Adrenal gland (tissue), 5 donors: ENCODE data around the gene IRS2.
"Not testable (repeated sequence)": the region's sequence is repeated elsewhere in the genome, so short reads cannot be mapped to it uniquely, and the experiment has no call there.

Experiments
- CTCF ChIP-seq, 6 experiments: fragments of 450-650 bp in 4 of 6; fragments of 200-600 bp in 2 of 6; sonication (generic) in 1 of 6; IDR thresholded peaks; 1 replicate in 5 of 6; 2 replicates in 1 of 6; pipeline versions ENCODE4 v1.5.1 to v1.8.0; 2016 to 2021; ENCODE audit warnings: antibody characterized with exemption in 6 of 6, mild to moderate bottlenecking in 2 of 6, moderate library complexity in 1 of 6
- POLR2A ChIP-seq, 2 donors: fragments of 450-650 bp; IDR thresholded peaks; one replicate each; pipeline ENCODE4 v1.6.1; 2017; ENCODE audit warnings: antibody characterized with exemption in 2 of 2, mild to moderate bottlenecking in 2 of 2, moderate library complexity in 1 of 2
- donor health status: DM: no; HTN: no; CAD: no.

GRCh38 chr13:109828591-109829316, 42.4 kb upstream of the IRS2 start:
- TF ChIP-seq CTCF, POLR2A (IDR thresholded peaks at IDR 0.05): not testable (repeated sequence)
